ENCODE results near the gene GNAI3.

Gene GNAI3

GRCh38 chr1:109636201-109636952 is 88.0 kb downstream of the GNAI3 start:
- H3K4me3 ChIP-seq (ENCODE audit: low read depth, low read length), result no peak overlapping the region
- DNase-seq (ENCODE audit: low read depth), result no peak
- TF ChIP-seq CTCF (IDR thresholded peaks at IDR 0.05; ENCODE audit: control insufficient read depth, extremely low read depth, insufficient read depth), result no peak

GRCh38 chr1:109637446-109637845 is 89.0 kb downstream of the GNAI3 start:
- TF ChIP-seq CTCF (IDR thresholded peaks at IDR 0.05; ENCODE audit: control insufficient read depth, extremely low read depth, insufficient read depth), result no peak
- no peak overlapping the region for H3K4me3 ChIP-seq (ENCODE audit: low read depth, low read length)
- no peak for DNase-seq (ENCODE audit: low read depth)

- no peak overlapping the region for H3K4me3 ChIP-seq (ENCODE audit: low read depth, low read length)
- no peak for TF ChIP-seq CTCF (IDR thresholded peaks at IDR 0.05; ENCODE audit: control insufficient read depth, extremely low read depth, insufficient read depth)
- no peak for DNase-seq (ENCODE audit: low read depth)
These were observed 90.8 kb downstream of the GNAI3 start for GRCh38 chr1:109639063-109639840.

GRCh38 chr1:109639841-109640184 is 91.4 kb downstream of the GNAI3 start:
- no peak for DNase-seq (ENCODE audit: low read depth)
- H3K4me3 ChIP-seq (ENCODE audit: low read depth, low read length), result no peak overlapping the region
- no peak for TF ChIP-seq CTCF (IDR thresholded peaks at IDR 0.05; ENCODE audit: control insufficient read depth, extremely low read depth, insufficient read depth)

GRCh38 chr1:109640285-109640865 is 92.0 kb downstream of the GNAI3 start:
- H3K4me3 ChIP-seq (ENCODE audit: low read depth, low read length), result no peak overlapping the region
- TF ChIP-seq CTCF (IDR thresholded peaks at IDR 0.05; ENCODE audit: control insufficient read depth, extremely low read depth, insufficient read depth), result peak; percentile 97
- no peak for DNase-seq (ENCODE audit: low read depth)

- no peak overlapping the region for H3K4me3 ChIP-seq (ENCODE audit: low read depth, low read length)
- TF ChIP-seq CTCF (IDR thresholded peaks at IDR 0.05; ENCODE audit: control insufficient read depth, extremely low read depth, insufficient read depth), result no peak
- no peak for DNase-seq (ENCODE audit: low read depth)
These were observed 92.8 kb downstream of the GNAI3 start for GRCh38 chr1:109641078-109641740.

All from LNCaP clone FGC (cell line).